Liver (tissue), 9 donors: ENCODE results near the gene SLC11A1. TPM values are rescaled to one million over a fixed set of nuclear protein-coding genes. Genes with fewer than 3 reads are reported as not detected.

ENCODE experiments used
- DNase-seq: peaks from one replicate; pipeline ENCODE4 v3.0.0-alpha.2; 2017; ENCODE audit warnings: low spot score
- H3K27ac ChIP-seq, 2 donors: one replicate each; pipeline ENCODE4 v1.7.0; 2013; ENCODE audit warnings: inconsistent platforms in 2 of 2, low read length in 2 of 2, control low read depth in 1 of 2, low read depth in 1 of 2, mild to moderate bottlenecking in 1 of 2
- H3K27me3 ChIP-seq, 4 donors: one replicate each; pipeline versions ENCODE4 v1.6.1 to v1.7.0; 2013; ENCODE audit warnings: low read length in 3 of 4, inconsistent platforms in 1 of 4, mild to moderate bottlenecking in 1 of 4, moderate library complexity in 1 of 4; ENCODE audit not compliant: control insufficient read depth in 4 of 4, insufficient read depth in 4 of 4
- H3K36me3 ChIP-seq, 4 donors: one replicate each; pipeline versions ENCODE4 v1.6.1 to v1.7.0; 2013; ENCODE audit warnings: low read length in 3 of 4, mild to moderate bottlenecking in 3 of 4, low read depth in 1 of 4, moderate library complexity in 1 of 4; ENCODE audit not compliant: control insufficient read depth in 4 of 4, insufficient read depth in 3 of 4
- H3K4me1 ChIP-seq, 4 donors: one replicate each; pipeline versions ENCODE4 v1.6.1 to v1.7.0; 2013; ENCODE audit warnings: low read length in 3 of 4, mild to moderate bottlenecking in 3 of 4, moderate library complexity in 1 of 4; ENCODE audit not compliant: control insufficient read depth in 4 of 4, insufficient read depth in 4 of 4
- H3K4me3 ChIP-seq, 3 donors: one replicate each; pipeline versions ENCODE4 v1.6.1 to v1.7.0; 2013; ENCODE audit warnings: low read length in 3 of 3, control low read depth in 1 of 3, low read depth in 1 of 3, mild to moderate bottlenecking in 1 of 3
- H3K9ac ChIP-seq, 2 donors: one replicate each; pipeline ENCODE4 v1.7.0; 2013; ENCODE audit warnings: low read length in 2 of 2, mild to moderate bottlenecking in 2 of 2, moderate library complexity in 2 of 2, control low read depth in 1 of 2, low read depth in 1 of 2
- H3K9me3 ChIP-seq, 4 donors: one replicate each; pipeline versions ENCODE4 v1.6.1 to v1.7.0; 2013; ENCODE audit warnings: low read length in 3 of 4; ENCODE audit not compliant: control insufficient read depth in 4 of 4
- ATF3 ChIP-seq: IDR thresholded peaks from 2 replicates; pipeline ENCODE4 v1.6.1; 2016; ENCODE audit warnings: antibody characterized with exemption
- CTCF ChIP-seq: fragments of 150-350 bp; IDR thresholded peaks from 2 replicates; pipeline ENCODE4 v1.5.1; 2017; ENCODE audit warnings: improper control_type of control experiment, low read depth, low read length; ENCODE audit not compliant: missing input control
- EGR1 ChIP-seq, 2 donors: IDR thresholded peaks; 2 replicates each; pipeline ENCODE4 v1.6.1; 2016 to 2018; ENCODE audit warnings: antibody characterized with exemption in 2 of 2, low read depth in 2 of 2
- FOXA1 ChIP-seq: IDR thresholded peaks from 2 replicates; pipeline ENCODE4 v1.6.1; 2016; ENCODE audit warnings: antibody characterized with exemption
- FOXA2 ChIP-seq: IDR thresholded peaks from 2 replicates; pipeline ENCODE4 v1.6.1; 2016; ENCODE audit warnings: antibody characterized with exemption
- GABPA ChIP-seq, 2 donors: IDR thresholded peaks in 1 of 2; conservative IDR thresholded peaks in 1 of 2; 2 replicates each; pipeline ENCODE4 v1.6.1; 2016; ENCODE audit warnings: antibody characterized with exemption in 2 of 2, mild to moderate bottlenecking in 1 of 2, moderate library complexity in 1 of 2
- HNF4A ChIP-seq, 2 donors: conservative IDR thresholded peaks; 2 replicates each; pipeline ENCODE4 v1.6.1; 2016; ENCODE audit warnings: antibody characterized with exemption in 2 of 2, mild to moderate bottlenecking in 2 of 2
- HNF4G ChIP-seq: IDR thresholded peaks from 2 replicates; pipeline ENCODE4 v1.6.1; 2016; ENCODE audit warnings: antibody characterized with exemption
- JUND ChIP-seq, 2 donors: IDR thresholded peaks; 2 replicates each; pipeline ENCODE4 v1.6.1; 2016; ENCODE audit warnings: antibody characterized with exemption in 2 of 2
- MAX ChIP-seq: IDR thresholded peaks from 2 replicates; pipeline ENCODE4 v1.6.1; 2016; ENCODE audit warnings: antibody characterized with exemption
- NR2F2 ChIP-seq: IDR thresholded peaks from 2 replicates; pipeline ENCODE4 v1.6.1; 2016; ENCODE audit warnings: antibody characterized with exemption
- RAD21 ChIP-seq, 2 donors: IDR thresholded peaks; 2 replicates each; pipeline ENCODE4 v1.6.1; 2016; ENCODE audit warnings: antibody characterized with exemption in 2 of 2, mild to moderate bottlenecking in 2 of 2
- REST ChIP-seq: IDR thresholded peaks from 2 replicates; pipeline ENCODE4 v1.6.1; 2016; ENCODE audit warnings: antibody characterized with exemption, mild to moderate bottlenecking
- RXRA ChIP-seq, 2 donors: IDR thresholded peaks; 2 replicates each; pipeline ENCODE4 v1.6.1; 2017 to 2018; ENCODE audit warnings: antibody characterized with exemption in 2 of 2, mild to moderate bottlenecking in 1 of 2
- SP1 ChIP-seq: IDR thresholded peaks from 2 replicates; pipeline ENCODE4 v1.6.1; 2018; ENCODE audit warnings: antibody characterized with exemption, mild to moderate bottlenecking
- TAF1 ChIP-seq: conservative IDR thresholded peaks from 2 replicates; pipeline ENCODE4 v1.6.1; 2016; ENCODE audit warnings: antibody characterized with exemption, mild to moderate bottlenecking
- YY1 ChIP-seq: IDR thresholded peaks from 2 replicates; pipeline ENCODE4 v1.6.1; 2016; ENCODE audit warnings: antibody characterized with exemption, mild to moderate bottlenecking
- ZBTB33 ChIP-seq: IDR thresholded peaks from 2 replicates; pipeline ENCODE4 v1.6.1; 2016; ENCODE audit warnings: antibody characterized with exemption
- WGBS: extraction: QIAGEN DNeasy Blood & Tissue Kit; methylation state at CpG from one replicate; pipeline ENCODE4 v1.1.7; 2013; 5-methylcytosine and 5-hydroxymethylcytosine counted together
- polyA plus RNA-seq, 2 donors: library from polyadenylated mRNA; stranded (reverse) in 1 of 2; unstranded in 1 of 2; fragments of 200-250 nt in 1 of 2; fragments of >200 nt in 1 of 2; fragmentation: Nextera tagmentation in 1 of 2; extraction: Ambion mirVana in 1 of 2; gene quantifications; one replicate each; pipeline versions ENCODE4 v1.2.1 to v1.2.3, GENCODE V29; 2013 to 2015
- total RNA-seq, 2 donors: library from RNA; depleted of rRNA; stranded (reverse); fragments of >200 nt; gene quantifications; one replicate each; pipeline ENCODE4 v1.2.3, GENCODE V29; 2014
- donor health status: healthy.
- donor health status: healthy.
- donor health status: healthy.
- donor health status: healthy.
- donor health status: healthy.

Gene SLC11A1
- total and polyA plus RNA-seq, 4 donors = 1.4 to 23.0 (median 3.2) TPM

GRCh38 chr2:218382785-218383184 lies 712 bp downstream of the SLC11A1 start (continued):
- TF ChIP-seq RXRA (IDR thresholded peaks at IDR 0.05) = no peak
- no peak for TF ChIP-seq FOXA1

- DNase-seq = no peak
- TF ChIP-seq FOXA1 (no peak), JUND (IDR thresholded peaks at IDR 0.05) (no peak), TAF1 (no peak), NR2F2 (no peak), CTCF (no peak), EGR1 (IDR thresholded peaks at IDR 0.05; ENCODE audit: low read depth in 2 of 2) (no peak), GABPA (IDR thresholded peaks at IDR 0.05 in 1 of 2, conservative IDR thresholded peaks at IDR 0.05 in 1 of 2) (no peak)
- no peaks in the 10 kb centered on the region for H3K9me3 ChIP-seq
- WGBS = 90% methylated on average over 10 of the region's 10 CpGs
- no peak overlapping the region for H3K9ac ChIP-seq
- H3K27ac ChIP-seq = no peak overlapping the region
- H3K27me3 ChIP-seq = no peaks in the 10 kb centered on the region
- H3K4me1 ChIP-seq = peaks cover 0 to 10% (median 4%) of the 10 kb centered on the region in 4 donors
- no peaks in the 10 kb centered on the region for H3K36me3 ChIP-seq
- H3K4me3 ChIP-seq = no peak overlapping the region
Measured at GRCh38 chr2:218383892-218384519, 1.9 kb downstream of the SLC11A1 start.

- Histone ChIP-seq H3K36me3 (no peaks in the 10 kb centered on the region), H3K9me3 (no peaks in the 10 kb centered on the region), H3K9ac (no peak overlapping the region), H3K27ac (no peak overlapping the region), H3K4me1 (peaks cover 0 to 10% (median 4%) of the 10 kb centered on the region in 4 donors), H3K27me3 (no peaks in the 10 kb centered on the region), H3K4me3 (no peak overlapping the region)
- TF ChIP-seq HNF4G (no peak), FOXA1 (no peak), NR2F2 (no peak), CTCF (no peak), YY1 (no peak), RXRA (IDR thresholded peaks at IDR 0.05) (no peak), GABPA (IDR thresholded peaks at IDR 0.05 in 1 of 2, conservative IDR thresholded peaks at IDR 0.05 in 1 of 2) (no peak), RAD21 (IDR thresholded peaks at IDR 0.05) (no peak), SP1 (no peak), MAX (no peak), ZBTB33 (no peak), JUND (IDR thresholded peaks at IDR 0.05) (no peak), HNF4A (conservative IDR thresholded peaks at IDR 0.05) (no peak), ATF3 (no peak), REST (no peak), TAF1 (no peak), FOXA2 (no peak), EGR1 (IDR thresholded peaks at IDR 0.05; ENCODE audit: low read depth in 2 of 2) (no peak)
- WGBS = 89% methylated on average over 9 of the region's 9 CpGs
- DNase-seq = no peak
Measured at GRCh38 chr2:218384975-218385374, 2.9 kb downstream of the SLC11A1 start.
